GM23338 (cell line): ENCODE data around the gene RAB3B.

Experiments used
- EZH2 ChIP-seq: fragments of 200-600 bp; sonication (generic); IDR thresholded peaks from one replicate; pipeline ENCODE4 v1.8.0; 2017; ENCODE audit warnings: antibody characterized with exemption, mild to moderate bottlenecking, low read depth; ENCODE audit not compliant: unreplicated experiment
- EZH2phosphoT487 ChIP-seq: fragments of 200-600 bp; sonication (generic); IDR thresholded peaks from one replicate; pipeline ENCODE4 v1.8.1; 2018; ENCODE audit warnings: antibody characterized with exemption; ENCODE audit not compliant: unreplicated experiment
- POLR2AphosphoS5 ChIP-seq: IDR thresholded peaks from 2 replicates; pipeline ENCODE4 v1.6.1; 2016; ENCODE audit warnings: antibody characterized with exemption, low read depth
- TF ChIP-seq, protein P1 (sequence below), 2 experiments: fragments of 200-600 bp in 1 of 2; sonication (generic) in 1 of 2; conservative IDR thresholded peaks; 2 replicates each; pipeline versions ENCODE4 v1.5.1 to v1.6.1; 2016 to 2017; ENCODE audit warnings: antibody characterized with exemption in 2 of 2, low read depth in 2 of 2, mild to moderate bottlenecking in 2 of 2, moderate library complexity in 1 of 2
- TF ChIP-seq, protein P2 (sequence below): IDR thresholded peaks from one replicate; pipeline ENCODE4 v1.6.1; 2018; ENCODE audit warnings: antibody characterized with exemption; ENCODE audit not compliant: unreplicated experiment
- TF ChIP-seq, protein P3 (sequence below): fragments of 250-450 bp; sonication (Bioruptor Pico); IDR thresholded peaks from 2 replicates; pipeline ENCODE4 v1.5.0; 2020; ENCODE audit warnings: mild to moderate bottlenecking, moderate library complexity

DNA sequence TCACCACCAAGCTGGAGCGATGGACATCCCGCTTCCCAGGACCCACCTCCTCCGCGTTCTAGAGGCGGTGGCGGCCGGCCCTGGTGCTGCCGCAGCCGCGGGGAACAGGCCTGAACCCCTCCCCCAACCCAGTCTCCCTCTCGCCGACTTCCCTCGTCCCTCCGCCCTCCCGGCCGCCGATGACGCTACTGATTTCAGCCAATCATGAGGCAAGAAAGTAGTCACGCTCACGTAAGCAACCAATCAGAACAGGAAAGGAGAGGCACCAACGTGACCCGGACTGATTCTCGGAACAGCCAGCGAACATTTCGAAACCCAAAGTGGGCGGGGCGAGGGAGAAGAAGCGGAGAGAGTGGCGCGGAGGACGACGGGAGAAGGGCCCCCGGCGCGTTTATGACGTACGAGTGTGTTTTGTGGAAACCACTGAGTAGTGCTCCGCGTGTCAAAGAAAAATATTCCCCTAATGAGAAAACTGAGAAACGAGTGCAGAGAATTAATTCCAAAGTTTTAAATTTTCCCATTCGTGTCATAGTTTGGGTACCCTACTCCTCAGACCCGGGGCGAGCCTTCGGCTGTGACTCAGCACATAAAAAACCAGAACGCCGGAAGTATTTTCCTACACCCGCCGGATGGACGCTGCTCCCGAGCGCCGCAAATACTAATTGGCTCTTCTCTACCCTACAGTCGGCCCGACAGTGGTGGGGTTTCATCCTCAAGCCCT is 111.7 kb downstream of the RAB3B start, which contains the start of gene NRDC:
- TF ChIP-seq, protein P1, sequence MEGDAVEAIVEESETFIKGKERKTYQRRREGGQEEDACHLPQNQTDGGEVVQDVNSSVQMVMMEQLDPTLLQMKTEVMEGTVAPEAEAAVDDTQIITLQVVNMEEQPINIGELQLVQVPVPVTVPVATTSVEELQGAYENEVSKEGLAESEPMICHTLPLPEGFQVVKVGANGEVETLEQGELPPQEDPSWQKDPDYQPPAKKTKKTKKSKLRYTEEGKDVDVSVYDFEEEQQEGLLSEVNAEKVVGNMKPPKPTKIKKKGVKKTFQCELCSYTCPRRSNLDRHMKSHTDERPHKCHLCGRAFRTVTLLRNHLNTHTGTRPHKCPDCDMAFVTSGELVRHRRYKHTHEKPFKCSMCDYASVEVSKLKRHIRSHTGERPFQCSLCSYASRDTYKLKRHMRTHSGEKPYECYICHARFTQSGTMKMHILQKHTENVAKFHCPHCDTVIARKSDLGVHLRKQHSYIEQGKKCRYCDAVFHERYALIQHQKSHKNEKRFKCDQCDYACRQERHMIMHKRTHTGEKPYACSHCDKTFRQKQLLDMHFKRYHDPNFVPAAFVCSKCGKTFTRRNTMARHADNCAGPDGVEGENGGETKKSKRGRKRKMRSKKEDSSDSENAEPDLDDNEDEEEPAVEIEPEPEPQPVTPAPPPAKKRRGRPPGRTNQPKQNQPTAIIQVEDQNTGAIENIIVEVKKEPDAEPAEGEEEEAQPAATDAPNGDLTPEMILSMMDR (conservative IDR thresholded peaks at IDR 0.05; ENCODE audit: low read depth in 2 of 2): no peak
- TF ChIP-seq POLR2AphosphoS5 (peak; percentile 89), EZH2 (no peak), EZH2phosphoT487 (no peak)
- TF ChIP-seq, protein P2, sequence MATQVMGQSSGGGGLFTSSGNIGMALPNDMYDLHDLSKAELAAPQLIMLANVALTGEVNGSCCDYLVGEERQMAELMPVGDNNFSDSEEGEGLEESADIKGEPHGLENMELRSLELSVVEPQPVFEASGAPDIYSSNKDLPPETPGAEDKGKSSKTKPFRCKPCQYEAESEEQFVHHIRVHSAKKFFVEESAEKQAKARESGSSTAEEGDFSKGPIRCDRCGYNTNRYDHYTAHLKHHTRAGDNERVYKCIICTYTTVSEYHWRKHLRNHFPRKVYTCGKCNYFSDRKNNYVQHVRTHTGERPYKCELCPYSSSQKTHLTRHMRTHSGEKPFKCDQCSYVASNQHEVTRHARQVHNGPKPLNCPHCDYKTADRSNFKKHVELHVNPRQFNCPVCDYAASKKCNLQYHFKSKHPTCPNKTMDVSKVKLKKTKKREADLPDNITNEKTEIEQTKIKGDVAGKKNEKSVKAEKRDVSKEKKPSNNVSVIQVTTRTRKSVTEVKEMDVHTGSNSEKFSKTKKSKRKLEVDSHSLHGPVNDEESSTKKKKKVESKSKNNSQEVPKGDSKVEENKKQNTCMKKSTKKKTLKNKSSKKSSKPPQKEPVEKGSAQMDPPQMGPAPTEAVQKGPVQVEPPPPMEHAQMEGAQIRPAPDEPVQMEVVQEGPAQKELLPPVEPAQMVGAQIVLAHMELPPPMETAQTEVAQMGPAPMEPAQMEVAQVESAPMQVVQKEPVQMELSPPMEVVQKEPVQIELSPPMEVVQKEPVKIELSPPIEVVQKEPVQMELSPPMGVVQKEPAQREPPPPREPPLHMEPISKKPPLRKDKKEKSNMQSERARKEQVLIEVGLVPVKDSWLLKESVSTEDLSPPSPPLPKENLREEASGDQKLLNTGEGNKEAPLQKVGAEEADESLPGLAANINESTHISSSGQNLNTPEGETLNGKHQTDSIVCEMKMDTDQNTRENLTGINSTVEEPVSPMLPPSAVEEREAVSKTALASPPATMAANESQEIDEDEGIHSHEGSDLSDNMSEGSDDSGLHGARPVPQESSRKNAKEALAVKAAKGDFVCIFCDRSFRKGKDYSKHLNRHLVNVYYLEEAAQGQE: peak; percentile 21
- TF ChIP-seq, protein P3, sequence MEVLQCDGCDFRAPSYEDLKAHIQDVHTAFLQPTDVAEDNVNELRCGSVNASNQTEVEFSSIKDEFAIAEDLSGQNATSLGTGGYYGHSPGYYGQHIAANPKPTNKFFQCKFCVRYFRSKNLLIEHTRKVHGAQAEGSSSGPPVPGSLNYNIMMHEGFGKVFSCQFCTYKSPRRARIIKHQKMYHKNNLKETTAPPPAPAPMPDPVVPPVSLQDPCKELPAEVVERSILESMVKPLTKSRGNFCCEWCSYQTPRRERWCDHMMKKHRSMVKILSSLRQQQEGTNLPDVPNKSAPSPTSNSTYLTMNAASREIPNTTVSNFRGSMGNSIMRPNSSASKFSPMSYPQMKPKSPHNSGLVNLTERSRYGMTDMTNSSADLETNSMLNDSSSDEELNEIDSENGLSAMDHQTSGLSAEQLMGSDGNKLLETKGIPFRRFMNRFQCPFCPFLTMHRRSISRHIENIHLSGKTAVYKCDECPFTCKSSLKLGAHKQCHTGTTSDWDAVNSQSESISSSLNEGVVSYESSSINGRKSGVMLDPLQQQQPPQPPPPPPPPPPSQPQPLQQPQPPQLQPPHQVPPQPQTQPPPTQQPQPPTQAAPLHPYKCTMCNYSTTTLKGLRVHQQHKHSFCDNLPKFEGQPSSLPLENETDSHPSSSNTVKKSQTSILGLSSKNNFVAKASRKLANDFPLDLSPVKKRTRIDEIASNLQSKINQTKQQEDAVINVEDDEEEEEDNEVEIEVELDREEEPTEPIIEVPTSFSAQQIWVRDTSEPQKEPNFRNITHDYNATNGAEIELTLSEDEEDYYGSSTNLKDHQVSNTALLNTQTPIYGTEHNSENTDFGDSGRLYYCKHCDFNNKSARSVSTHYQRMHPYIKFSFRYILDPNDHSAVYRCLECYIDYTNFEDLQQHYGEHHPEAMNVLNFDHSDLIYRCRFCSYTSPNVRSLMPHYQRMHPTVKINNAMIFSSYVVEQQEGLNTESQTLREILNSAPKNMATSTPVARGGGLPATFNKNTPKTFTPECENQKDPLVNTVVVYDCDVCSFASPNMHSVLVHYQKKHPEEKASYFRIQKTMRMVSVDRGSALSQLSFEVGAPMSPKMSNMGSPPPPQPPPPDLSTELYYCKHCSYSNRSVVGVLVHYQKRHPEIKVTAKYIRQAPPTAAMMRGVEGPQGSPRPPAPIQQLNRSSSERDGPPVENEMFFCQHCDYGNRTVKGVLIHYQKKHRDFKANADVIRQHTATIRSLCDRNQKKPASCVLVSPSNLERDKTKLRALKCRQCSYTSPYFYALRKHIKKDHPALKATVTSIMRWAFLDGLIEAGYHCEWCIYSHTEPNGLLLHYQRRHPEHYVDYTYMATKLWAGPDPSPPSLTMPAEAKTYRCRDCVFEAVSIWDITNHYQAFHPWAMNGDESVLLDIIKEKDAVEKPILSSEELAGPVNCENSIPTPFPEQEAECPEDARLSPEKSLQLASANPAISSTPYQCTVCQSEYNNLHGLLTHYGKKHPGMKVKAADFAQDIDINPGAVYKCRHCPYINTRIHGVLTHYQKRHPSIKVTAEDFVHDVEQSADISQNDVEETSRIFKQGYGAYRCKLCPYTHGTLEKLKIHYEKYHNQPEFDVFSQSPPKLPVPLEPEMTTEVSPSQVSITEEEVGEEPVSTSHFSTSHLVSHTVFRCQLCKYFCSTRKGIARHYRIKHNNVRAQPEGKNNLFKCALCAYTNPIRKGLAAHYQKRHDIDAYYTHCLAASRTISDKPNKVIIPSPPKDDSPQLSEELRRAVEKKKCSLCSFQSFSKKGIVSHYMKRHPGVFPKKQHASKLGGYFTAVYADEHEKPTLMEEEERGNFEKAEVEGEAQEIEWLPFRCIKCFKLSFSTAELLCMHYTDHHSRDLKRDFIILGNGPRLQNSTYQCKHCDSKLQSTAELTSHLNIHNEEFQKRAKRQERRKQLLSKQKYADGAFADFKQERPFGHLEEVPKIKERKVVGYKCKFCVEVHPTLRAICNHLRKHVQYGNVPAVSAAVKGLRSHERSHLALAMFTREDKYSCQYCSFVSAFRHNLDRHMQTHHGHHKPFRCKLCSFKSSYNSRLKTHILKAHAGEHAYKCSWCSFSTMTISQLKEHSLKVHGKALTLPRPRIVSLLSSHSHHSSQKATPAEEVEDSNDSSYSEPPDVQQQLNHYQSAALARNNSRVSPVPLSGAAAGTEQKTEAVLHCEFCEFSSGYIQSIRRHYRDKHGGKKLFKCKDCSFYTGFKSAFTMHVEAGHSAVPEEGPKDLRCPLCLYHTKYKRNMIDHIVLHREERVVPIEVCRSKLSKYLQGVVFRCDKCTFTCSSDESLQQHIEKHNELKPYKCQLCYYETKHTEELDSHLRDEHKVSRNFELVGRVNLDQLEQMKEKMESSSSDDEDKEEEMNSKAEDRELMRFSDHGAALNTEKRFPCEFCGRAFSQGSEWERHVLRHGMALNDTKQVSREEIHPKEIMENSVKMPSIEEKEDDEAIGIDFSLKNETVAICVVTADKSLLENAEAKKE: no peak
